Activated CD4-positive, alpha-beta T cell treated with anti-CD3 and anti-CD28 coated beads for 48 hours (primary cell): Measurements from ENCODE around the gene SLC36A2.

Experiments used
- DNase-seq: peaks from one replicate; pipeline ENCODE4 v3.0.0-alpha.2; 2020

Gene SLC36A2

DNA sequence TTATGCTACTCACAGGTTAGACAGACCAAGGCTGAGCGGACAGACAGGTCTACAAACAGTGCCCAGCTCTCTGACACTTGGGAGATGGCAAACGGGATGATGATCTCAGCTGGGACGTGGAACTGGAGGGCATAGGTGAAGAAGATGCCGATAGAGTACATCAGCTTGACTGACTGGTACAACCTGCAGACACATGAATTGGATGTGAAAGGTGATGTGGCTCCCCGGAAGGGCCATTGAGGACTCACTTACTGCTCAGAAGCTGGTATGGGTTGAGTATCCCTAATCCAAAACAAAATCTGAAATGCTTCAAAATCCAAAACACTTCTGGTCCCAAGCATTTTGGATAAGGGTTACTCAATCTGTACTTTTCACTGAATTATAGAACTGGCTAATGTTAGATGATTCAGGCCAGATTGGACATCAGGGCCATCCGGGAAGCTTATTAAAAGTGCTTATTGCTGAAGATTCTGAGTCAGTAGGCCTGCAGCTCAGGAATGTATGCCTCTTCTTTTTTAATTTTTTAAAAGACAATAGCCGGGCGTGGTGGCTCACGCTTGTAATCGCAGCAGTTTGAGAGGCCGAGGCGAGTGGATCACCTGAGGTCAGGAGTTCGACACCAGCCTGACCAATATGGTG is 66.2 kb downstream of the SLC36A2 start:
- DNase-seq: no peak

- no peak for DNase-seq
These were observed 66.9 kb downstream of the SLC36A2 start for GRCh38 chr5:151280443-151280842.

DNA sequence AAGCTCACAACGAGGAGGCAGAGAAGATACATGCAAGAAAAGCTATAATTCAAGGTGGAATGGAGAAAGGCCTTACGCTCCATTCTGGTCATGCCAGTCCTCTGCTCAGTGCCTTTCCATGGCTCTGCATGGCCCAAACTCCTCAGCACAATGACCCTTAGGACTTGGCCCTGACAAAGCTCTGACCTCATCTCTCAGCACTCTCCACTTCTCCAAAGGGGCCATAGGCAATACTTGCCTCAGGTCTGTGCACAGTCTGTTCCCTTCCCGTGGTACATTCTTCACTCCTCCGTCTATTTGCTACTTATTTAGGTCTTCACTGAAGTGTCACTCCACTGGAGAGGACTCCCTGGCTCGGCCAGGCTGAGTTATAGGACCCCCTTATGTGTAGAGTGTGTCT is 68.5 kb downstream of the SLC36A2 start:
- no peak for DNase-seq

- no peak for DNase-seq
These were observed 71.6 kb downstream of the SLC36A2 start for GRCh38 chr5:151275803-151276202.

DNA sequence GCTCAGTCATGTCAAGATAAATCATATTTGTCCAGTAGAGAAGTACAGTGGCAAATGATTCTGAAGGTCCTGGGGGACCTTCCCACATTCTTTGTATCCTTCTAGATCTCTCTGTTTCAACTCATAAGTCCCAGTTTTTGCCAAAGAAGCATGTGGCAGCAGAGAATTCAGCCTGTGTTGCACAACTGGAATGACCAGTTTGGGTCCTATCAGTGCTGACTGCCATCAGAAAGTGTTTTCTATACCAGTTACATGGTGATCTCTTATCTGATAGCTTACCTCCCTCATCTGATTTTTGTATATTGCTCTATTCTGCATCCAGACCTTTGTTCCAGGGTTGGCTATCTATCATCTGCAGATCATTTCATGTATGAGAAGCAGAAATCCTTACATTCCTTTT is 72.7 kb downstream of the SLC36A2 start:
- DNase-seq: no peak

DNA sequence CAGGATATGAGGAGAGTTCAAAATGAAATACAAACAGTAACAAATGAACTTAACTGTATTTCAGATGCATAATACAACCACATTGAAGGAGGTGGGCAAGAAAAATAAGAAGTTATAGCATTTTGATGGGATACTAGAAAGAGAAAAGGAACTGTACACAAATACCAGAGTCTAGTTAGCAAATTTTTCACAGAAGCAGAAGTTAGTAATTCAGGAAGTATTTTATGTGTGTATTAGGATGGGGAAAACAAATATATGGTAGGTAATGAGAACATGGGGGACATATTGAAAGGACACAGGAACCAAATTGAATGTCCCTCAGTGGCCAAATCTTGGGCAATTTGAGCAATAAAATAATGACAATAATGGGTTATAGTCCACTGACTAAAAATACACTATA is 76.0 kb downstream of the SLC36A2 start:
- DNase-seq: no peak

DNA sequence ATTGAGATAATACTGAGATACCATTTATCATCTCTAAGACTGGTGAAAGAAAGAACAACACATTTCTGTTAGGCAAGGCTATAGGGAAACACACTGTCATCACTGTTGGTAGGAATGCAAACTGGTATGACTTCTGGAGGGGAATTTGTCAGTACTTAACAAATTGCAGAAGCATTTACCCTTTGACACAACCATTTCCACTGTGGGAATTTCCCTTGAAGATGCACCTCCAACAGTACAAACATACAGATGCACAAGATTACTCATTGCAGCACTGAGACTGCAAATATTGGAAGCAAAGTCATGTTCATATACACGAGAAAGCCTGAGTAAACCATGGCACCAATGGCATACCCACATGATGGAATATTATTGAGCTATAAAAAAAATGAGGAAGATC is 76.8 kb downstream of the SLC36A2 start:
- DNase-seq: no peak

DNA sequence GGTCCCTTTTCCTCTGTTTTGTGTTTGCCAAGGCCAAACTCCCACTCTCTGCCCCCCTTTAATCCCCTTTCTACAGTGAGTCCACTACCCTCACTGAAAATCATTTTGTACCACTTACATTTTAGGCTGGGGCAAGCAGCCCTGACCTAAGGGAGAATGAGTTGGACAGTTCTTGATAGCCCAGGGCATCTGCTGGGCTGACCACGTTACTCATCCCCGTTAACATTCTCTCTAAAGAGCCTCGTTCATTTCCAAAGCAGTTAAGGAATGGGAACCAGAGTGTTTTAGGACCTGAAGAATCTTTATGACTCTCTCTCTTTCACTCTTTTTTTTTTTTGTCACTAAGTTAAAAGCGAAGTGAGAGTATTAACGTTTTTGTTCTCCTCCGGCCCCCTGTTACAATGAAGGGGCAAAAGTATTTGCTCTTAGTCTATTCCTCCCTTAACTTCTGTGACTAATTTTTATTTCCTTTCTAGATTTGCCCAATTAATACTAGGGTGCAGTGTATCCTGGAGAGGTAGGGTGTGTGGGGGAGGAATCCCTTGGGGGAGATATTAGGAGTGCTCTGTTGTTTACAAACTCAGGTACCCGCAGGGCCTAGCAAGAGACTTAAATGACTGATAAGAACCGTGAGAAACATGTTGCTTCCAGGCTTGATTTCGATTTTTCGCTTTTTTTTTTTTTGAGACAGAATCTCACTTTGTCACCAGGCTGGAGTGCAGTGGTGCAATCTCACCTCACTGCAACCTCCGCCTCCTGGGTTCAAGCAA is 79.7 kb downstream of the SLC36A2 start:
- no peak for DNase-seq
